Activated effector memory CD4-positive, alpha-beta T cell treated with anti-CD3 and anti-CD28 coated beads, Interleukin-2, amount 50 U/mL, for 16 hours (primary cell): Measurements from ENCODE around the gene SLC17A8.
"Not testable (repeated sequence)": the region's sequence is repeated elsewhere in the genome, so short reads cannot be mapped to it uniquely, and the experiment has no call there.

Source experiments
- DNase-seq: peaks from one replicate; pipeline ENCODE4 v3.0.0-alpha.2; 2020

The SLC17A8 gene

GRCh38 chr12:100356644-100357223 is at the start of gene SLC17A8:
Gene SLC17A8 (plus strand): TSS chr12:100357074. CDS start chr12:100357392, 318 bp downstream.
- no peak for DNase-seq

- DNase-seq, result not testable (repeated sequence)
Measured at GRCh38 chr12:100308138-100308537, 48.7 kb upstream of the SLC17A8 start.

GRCh38 chr12:100311317-100311716 is 45.6 kb upstream of the SLC17A8 start:
- no peak for DNase-seq

- no peak for DNase-seq
Measured at GRCh38 chr12:100317371-100317770, 39.5 kb upstream of the SLC17A8 start.

GRCh38 chr12:100324498-100324897 is 32.4 kb upstream of the SLC17A8 start:
- DNase-seq, result no peak

- no peak for DNase-seq
Measured at GRCh38 chr12:100326208-100326607, 30.7 kb upstream of the SLC17A8 start.

- DNase-seq, result no peak
Measured at GRCh38 chr12:100329800-100330199, 27.1 kb upstream of the SLC17A8 start.

- no peak for DNase-seq
Measured at GRCh38 chr12:100331871-100332270, 25.0 kb upstream of the SLC17A8 start.

GRCh38 chr12:100332852-100333251 is 24.0 kb upstream of the SLC17A8 start:
- no peak for DNase-seq

- no peak for DNase-seq
Measured at GRCh38 chr12:100337299-100337698, 19.6 kb upstream of the SLC17A8 start.

GRCh38 chr12:100337727-100338126 is 19.1 kb upstream of the SLC17A8 start:
- DNase-seq, result no peak

GRCh38 chr12:100339071-100339470 is 17.8 kb upstream of the SLC17A8 start:
- DNase-seq, result no peak

GRCh38 chr12:100342897-100343296 is 14.0 kb upstream of the SLC17A8 start:
- not testable (repeated sequence) for DNase-seq

- DNase-seq, result not testable (repeated sequence)
Measured at GRCh38 chr12:100344351-100344750, 12.5 kb upstream of the SLC17A8 start.

GRCh38 chr12:100345020-100345767 is 11.7 kb upstream of the SLC17A8 start:
- no peak for DNase-seq

- DNase-seq, result no peak
Measured at GRCh38 chr12:100346660-100347059, 10.2 kb upstream of the SLC17A8 start.

GRCh38 chr12:100348657-100349454 is 8.0 kb upstream of the SLC17A8 start:
- no peak for DNase-seq

GRCh38 chr12:100359248-100359647 is 2.4 kb downstream of the SLC17A8 start:
- no peak for DNase-seq

- no peak for DNase-seq
Measured at GRCh38 chr12:100359822-100360221, 2.9 kb downstream of the SLC17A8 start.

- DNase-seq, result no peak
Measured at GRCh38 chr12:100360450-100360849, 3.6 kb downstream of the SLC17A8 start.

GRCh38 chr12:100364324-100364723 is 7.5 kb downstream of the SLC17A8 start:
- no peak for DNase-seq

- no peak for DNase-seq
Measured at GRCh38 chr12:100365411-100365810, 8.5 kb downstream of the SLC17A8 start.

- no peak for DNase-seq
Measured at GRCh38 chr12:100368066-100368465, 11.2 kb downstream of the SLC17A8 start.

- DNase-seq, result no peak
Measured at GRCh38 chr12:100371146-100371545, 14.3 kb downstream of the SLC17A8 start.
